HepG2 (cell line): Measurements from ENCODE around the gene FRMD8. TPM values are rescaled to one million over a fixed set of nuclear protein-coding genes. Genes with fewer than 3 reads are reported as not detected.

Experiments used
- CBX1 ChIP-seq: IDR thresholded peaks from one replicate; pipeline ENCODE4 v1.6.1; 2016; ENCODE audit warnings: antibody characterized with exemption, low read depth
- CHD4 ChIP-seq: fragments of 200-600 bp; sonication (generic); IDR thresholded peaks from 2 replicates; pipeline ENCODE4 v1.7.0; 2017; ENCODE audit warnings: mild to moderate bottlenecking, low read length, borderline replicate concordance
- IKZF4 ChIP-seq: sonication (generic); formaldehyde crosslinking; IDR thresholded peaks from 2 replicates; pipeline ENCODE4 v1.5.1; 2020; ENCODE audit warnings: borderline replicate concordance, mild to moderate bottlenecking, low read depth, missing genetic modification reagents; ENCODE audit errors: not compliant biosample characterization
- KDM5A ChIP-seq: fragments of 200-600 bp; sonication (generic); IDR thresholded peaks from 2 replicates; pipeline ENCODE4 v1.7.0; 2018; ENCODE audit warnings: antibody characterized with exemption, mild to moderate bottlenecking, low read length, borderline replicate concordance
- KDM6A ChIP-seq: IDR thresholded peaks from 2 replicates; pipeline ENCODE4 v1.6.1; 2016; ENCODE audit warnings: low read depth
- MAFF ChIP-seq: IDR thresholded peaks from 2 replicates; pipeline ENCODE4 v1.6.1; 2011; ENCODE audit warnings: low read depth, low read length, improper control_type of control experiment
- MATR3 ChIP-seq: sonication (generic); formaldehyde crosslinking; IDR thresholded peaks from 2 replicates; pipeline ENCODE4 v1.4.0; 2020; ENCODE audit warnings: missing genetic modification reagents
- MYNN ChIP-seq: sonication (generic); formaldehyde crosslinking; IDR thresholded peaks from 2 replicates; pipeline ENCODE4 v1.4.0; 2020; ENCODE audit warnings: mild to moderate bottlenecking, low read depth, missing genetic modification reagents
- SIN3A ChIP-seq: IDR thresholded peaks from 2 replicates; pipeline ENCODE4 v1.6.1; 2011; ENCODE audit warnings: low read depth, mild to moderate bottlenecking, control low read depth, low read length, borderline replicate concordance
- SMAD1 ChIP-seq: sonication (generic); formaldehyde crosslinking; IDR thresholded peaks from 2 replicates; pipeline ENCODE4 v1.4.0; 2020; ENCODE audit warnings: missing genetic modification reagents, low read depth, mild to moderate bottlenecking, borderline replicate concordance
- ZFY ChIP-seq: sonication (generic); formaldehyde crosslinking; IDR thresholded peaks from 2 replicates; pipeline ENCODE4 v1.4.0; 2020; ENCODE audit warnings: missing genetic modification reagents
- ZFYVE20 ChIP-seq: sonication (generic); formaldehyde crosslinking; IDR thresholded peaks from 2 replicates; pipeline ENCODE4 v1.8.0; 2023; ENCODE audit warnings: low read depth, mild to moderate bottlenecking, moderate library complexity, missing genetic modification reagents, borderline replicate concordance
- ZNF446 ChIP-seq: sonication (generic); formaldehyde crosslinking; IDR thresholded peaks from 2 replicates; pipeline ENCODE4 v1.5.0; 2020; ENCODE audit warnings: mild to moderate bottlenecking, missing genetic modification reagents
- ZNF644 ChIP-seq: IDR thresholded peaks from 2 replicates; pipeline ENCODE4 v1.6.1; 2016; ENCODE audit warnings: low read depth
- ZNF761 ChIP-seq: sonication (generic); formaldehyde crosslinking; conservative IDR thresholded peaks from 2 replicates; pipeline ENCODE4 v1.4.0; 2020; ENCODE audit warnings: mild to moderate bottlenecking, missing genetic modification reagents
- polyA plus RNA-seq, 8 experiments: library from polyadenylated mRNA; depleted of rRNA in 3 of 8; stranded (reverse) in 7 of 8; unstranded in 1 of 8; fragments of >200 nt; fragmentation: Illumina TruSeq in 4 of 8; extraction: Trizol in 4 of 8; gene quantifications; 2 replicates each; pipeline versions ENCODE4 v1.2.1 to v1.2.3, GENCODE V29; 2011 to 2016; ENCODE audit warnings: low read depth in 4 of 8, missing spikeins in 1 of 8, mixed read lengths in 1 of 8; ENCODE audit not compliant: insufficient read depth in 1 of 8
- total RNA-seq, 5 experiments: library from RNA; depleted of rRNA; stranded (reverse); fragments of >200 nt; fragmentation: Illumina TruSeq; extraction: Trizol; gene quantifications; 2 replicates each; pipeline ENCODE4 v1.2.3, GENCODE V29; 2016; ENCODE audit warnings: low read depth in 1 of 5
- TF ChIP-seq, protein P1 (sequence below): fragments of 450-650 bp; IDR thresholded peaks from 2 replicates; pipeline ENCODE4 v1.6.1; 2017
- TF ChIP-seq, protein P2 (sequence below), 2 experiments: sonication (generic) in 1 of 2; formaldehyde crosslinking in 1 of 2; IDR thresholded peaks; 2 replicates each; pipeline versions ENCODE4 v1.6.1 to v1.9.0; 2014 to 2022; ENCODE audit warnings: antibody characterized with exemption in 1 of 2, borderline replicate concordance in 1 of 2, inconsistent platforms in 1 of 2, low read depth in 1 of 2, missing genetic modification reagents in 1 of 2
- TF ChIP-seq, protein P3 (sequence below): sonication (generic); formaldehyde crosslinking; IDR thresholded peaks from 2 replicates; pipeline ENCODE4 v1.9.0; 2022; ENCODE audit warnings: low read depth, missing genetic modification reagents
- TF ChIP-seq, protein P4 (sequence below): sonication (generic); formaldehyde crosslinking; IDR thresholded peaks from 2 replicates; pipeline ENCODE4 v1.4.0; 2020; ENCODE audit warnings: missing genetic modification reagents

The FRMD8 gene
- total and polyA plus RNA-seq, 2 of the 13 experiments (the other 11 are each of a cell fraction or from before 2014, with no cell fraction given), result 5.8 to 20.6 TPM

DNA sequence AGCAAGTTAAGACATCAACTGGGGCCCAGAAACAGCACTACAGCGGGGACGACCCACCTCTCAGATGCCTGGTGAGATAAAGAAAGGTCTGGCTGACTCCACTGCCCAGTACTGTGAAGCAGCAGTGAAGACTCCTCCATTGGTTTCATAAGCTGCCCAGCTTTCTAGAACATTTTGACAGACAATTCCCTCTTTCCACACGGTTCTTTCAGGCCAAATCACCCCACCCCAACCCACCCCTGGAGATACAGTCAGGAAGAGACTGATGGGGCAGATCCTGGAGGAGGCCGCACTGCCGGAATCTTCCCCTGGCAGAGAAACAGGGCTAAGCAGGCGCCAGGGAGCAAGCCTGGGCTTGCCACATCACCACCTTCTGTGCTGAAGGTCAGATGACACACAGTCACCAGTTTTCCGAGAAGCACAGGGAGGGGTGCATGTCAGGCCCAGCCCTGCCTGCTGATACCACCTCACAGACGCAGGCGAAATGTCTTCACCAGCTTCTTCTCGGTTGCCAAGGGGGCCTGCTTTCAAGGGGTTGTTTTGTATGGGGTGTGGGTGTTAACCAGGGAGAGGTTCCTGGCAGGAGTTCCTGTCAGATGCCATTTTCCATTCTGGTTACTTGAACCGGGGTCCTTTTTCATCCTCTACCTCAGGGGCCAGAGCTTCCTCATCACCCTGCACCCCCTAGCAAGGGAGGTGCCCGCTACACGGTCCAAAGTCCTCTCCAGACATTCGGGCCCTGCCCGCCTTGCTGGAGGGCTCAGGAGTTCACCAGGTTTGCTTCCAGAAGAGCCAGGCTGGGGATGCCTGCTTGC is 34.7 kb downstream of the FRMD8 start (continued):
- TF ChIP-seq SMAD1 (CRISPR knock-in tag) (no peak), KDM5A (no peak; the same call in 1 of the 2 replicates), CHD4 (no peak), MYNN (CRISPR knock-in tag) (0 out of 2 replicates have a peak, but pooled peaks have one; percentile 2), IKZF4 (no peak), CBX1 (peak; percentile 83), ZNF644 (CRISPR knock-in tag) (no peak), ZFYVE20 (no peak), MATR3 (CRISPR knock-in tag) (no peak), ZNF761 (peak; percentile 34; the same call in 1 of the 2 replicates), KDM6A (CRISPR knock-in tag) (0 out of 2 replicates have a peak, but pooled peaks have one; percentile 30), SIN3A (no peak; the same call in 1 of the 2 replicates), MAFF (no peak), ZFY (CRISPR knock-in tag) (peak; percentile 79), ZNF446 (no peak; the same call in 1 of the 2 replicates)
- TF ChIP-seq, protein P1, sequence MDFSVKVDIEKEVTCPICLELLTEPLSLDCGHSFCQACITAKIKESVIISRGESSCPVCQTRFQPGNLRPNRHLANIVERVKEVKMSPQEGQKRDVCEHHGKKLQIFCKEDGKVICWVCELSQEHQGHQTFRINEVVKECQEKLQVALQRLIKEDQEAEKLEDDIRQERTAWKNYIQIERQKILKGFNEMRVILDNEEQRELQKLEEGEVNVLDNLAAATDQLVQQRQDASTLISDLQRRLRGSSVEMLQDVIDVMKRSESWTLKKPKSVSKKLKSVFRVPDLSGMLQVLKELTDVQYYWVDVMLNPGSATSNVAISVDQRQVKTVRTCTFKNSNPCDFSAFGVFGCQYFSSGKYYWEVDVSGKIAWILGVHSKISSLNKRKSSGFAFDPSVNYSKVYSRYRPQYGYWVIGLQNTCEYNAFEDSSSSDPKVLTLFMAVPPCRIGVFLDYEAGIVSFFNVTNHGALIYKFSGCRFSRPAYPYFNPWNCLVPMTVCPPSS, result no peak
- TF ChIP-seq, protein P2, sequence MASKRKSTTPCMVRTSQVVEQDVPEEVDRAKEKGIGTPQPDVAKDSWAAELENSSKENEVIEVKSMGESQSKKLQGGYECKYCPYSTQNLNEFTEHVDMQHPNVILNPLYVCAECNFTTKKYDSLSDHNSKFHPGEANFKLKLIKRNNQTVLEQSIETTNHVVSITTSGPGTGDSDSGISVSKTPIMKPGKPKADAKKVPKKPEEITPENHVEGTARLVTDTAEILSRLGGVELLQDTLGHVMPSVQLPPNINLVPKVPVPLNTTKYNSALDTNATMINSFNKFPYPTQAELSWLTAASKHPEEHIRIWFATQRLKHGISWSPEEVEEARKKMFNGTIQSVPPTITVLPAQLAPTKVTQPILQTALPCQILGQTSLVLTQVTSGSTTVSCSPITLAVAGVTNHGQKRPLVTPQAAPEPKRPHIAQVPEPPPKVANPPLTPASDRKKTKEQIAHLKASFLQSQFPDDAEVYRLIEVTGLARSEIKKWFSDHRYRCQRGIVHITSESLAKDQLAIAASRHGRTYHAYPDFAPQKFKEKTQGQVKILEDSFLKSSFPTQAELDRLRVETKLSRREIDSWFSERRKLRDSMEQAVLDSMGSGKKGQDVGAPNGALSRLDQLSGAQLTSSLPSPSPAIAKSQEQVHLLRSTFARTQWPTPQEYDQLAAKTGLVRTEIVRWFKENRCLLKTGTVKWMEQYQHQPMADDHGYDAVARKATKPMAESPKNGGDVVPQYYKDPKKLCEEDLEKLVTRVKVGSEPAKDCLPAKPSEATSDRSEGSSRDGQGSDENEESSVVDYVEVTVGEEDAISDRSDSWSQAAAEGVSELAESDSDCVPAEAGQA (IDR thresholded peaks at IDR 0.05; ENCODE audit: low read depth), result no peak
- TF ChIP-seq, protein P2 (CRISPR knock-in tag; IDR thresholded peaks at IDR 0.05; ENCODE audit: borderline replicate concordance), result no peak
- TF ChIP-seq, protein P3, sequence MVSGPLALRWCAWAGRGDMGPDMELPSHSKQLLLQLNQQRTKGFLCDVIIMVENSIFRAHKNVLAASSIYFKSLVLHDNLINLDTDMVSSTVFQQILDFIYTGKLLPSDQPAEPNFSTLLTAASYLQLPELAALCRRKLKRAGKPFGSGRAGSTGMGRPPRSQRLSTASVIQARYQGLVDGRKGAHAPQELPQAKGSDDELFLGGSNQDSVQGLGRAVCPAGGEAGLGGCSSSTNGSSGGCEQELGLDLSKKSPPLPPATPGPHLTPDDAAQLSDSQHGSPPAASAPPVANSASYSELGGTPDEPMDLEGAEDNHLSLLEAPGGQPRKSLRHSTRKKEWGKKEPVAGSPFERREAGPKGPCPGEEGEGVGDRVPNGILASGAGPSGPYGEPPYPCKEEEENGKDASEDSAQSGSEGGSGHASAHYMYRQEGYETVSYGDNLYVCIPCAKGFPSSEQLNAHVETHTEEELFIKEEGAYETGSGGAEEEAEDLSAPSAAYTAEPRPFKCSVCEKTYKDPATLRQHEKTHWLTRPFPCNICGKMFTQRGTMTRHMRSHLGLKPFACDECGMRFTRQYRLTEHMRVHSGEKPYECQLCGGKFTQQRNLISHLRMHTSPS (CRISPR knock-in tag), result peak; percentile 85
- TF ChIP-seq, protein P4, sequence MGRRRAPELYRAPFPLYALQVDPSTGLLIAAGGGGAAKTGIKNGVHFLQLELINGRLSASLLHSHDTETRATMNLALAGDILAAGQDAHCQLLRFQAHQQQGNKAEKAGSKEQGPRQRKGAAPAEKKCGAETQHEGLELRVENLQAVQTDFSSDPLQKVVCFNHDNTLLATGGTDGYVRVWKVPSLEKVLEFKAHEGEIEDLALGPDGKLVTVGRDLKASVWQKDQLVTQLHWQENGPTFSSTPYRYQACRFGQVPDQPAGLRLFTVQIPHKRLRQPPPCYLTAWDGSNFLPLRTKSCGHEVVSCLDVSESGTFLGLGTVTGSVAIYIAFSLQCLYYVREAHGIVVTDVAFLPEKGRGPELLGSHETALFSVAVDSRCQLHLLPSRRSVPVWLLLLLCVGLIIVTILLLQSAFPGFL (CRISPR knock-in tag), result no peak
